Activated CD4-positive, alpha-beta T cell treated with anti-CD3 and anti-CD28 coated beads, Interleukin-2, amount 50 U/mL, for 24 hours (primary cell): ENCODE results near the gene LDLRAD4.

Experiments used
- DNase-seq, 2 donors: peaks; one replicate each; pipeline ENCODE4 v3.0.0-alpha.2; 2020; ENCODE audit warnings: low read depth in 1 of 2, low spot score in 1 of 2

Gene LDLRAD4

GRCh38 chr18:13425357-13426091, 207.0 kb downstream of the LDLRAD4 start:
- DNase-seq = no peak

GRCh38 chr18:13427354-13427753, 208.8 kb downstream of the LDLRAD4 start:
- no peak for DNase-seq

- DNase-seq = no peak
These were observed 209.8 kb downstream of the LDLRAD4 start for GRCh38 chr18:13428319-13428718.

- DNase-seq = no peak
These were observed 210.5 kb downstream of the LDLRAD4 start for GRCh38 chr18:13429016-13429415.

- DNase-seq = no peak
These were observed 211.4 kb downstream of the LDLRAD4 start for GRCh38 chr18:13429884-13430510.

GRCh38 chr18:13430663-13431062, 212.1 kb downstream of the LDLRAD4 start:
- DNase-seq = no peak

- no peak for DNase-seq
These were observed 213.3 kb downstream of the LDLRAD4 start for GRCh38 chr18:13431886-13432285.

- no peak for DNase-seq
These were observed 214.6 kb downstream of the LDLRAD4 start for GRCh38 chr18:13433125-13433524.

- DNase-seq = no peak
These were observed 215.1 kb downstream of the LDLRAD4 start for GRCh38 chr18:13433685-13434084.

- DNase-seq = no peak
These were observed 216.3 kb downstream of the LDLRAD4 start for GRCh38 chr18:13434854-13435253.

- DNase-seq = no peak
These were observed 217.2 kb downstream of the LDLRAD4 start for GRCh38 chr18:13435586-13436333.

GRCh38 chr18:13436576-13436975, 218.0 kb downstream of the LDLRAD4 start:
- no peak for DNase-seq

- DNase-seq = no peak
These were observed 218.5 kb downstream of the LDLRAD4 start for GRCh38 chr18:13437034-13437433.

GRCh38 chr18:13437796-13438506, 219.4 kb downstream of the LDLRAD4 start:
- DNase-seq = no peak

GRCh38 chr18:13438507-13439056, 220.0 kb downstream of the LDLRAD4 start:
- DNase-seq = no peak

GRCh38 chr18:13439461-13439860, 220.9 kb downstream of the LDLRAD4 start:
- no peak for DNase-seq

- DNase-seq = no peak
These were observed 222.0 kb downstream of the LDLRAD4 start for GRCh38 chr18:13440277-13441248.

GRCh38 chr18:13441736-13442135, 223.2 kb downstream of the LDLRAD4 start:
- DNase-seq = no peak

GRCh38 chr18:13442451-13442850, 223.9 kb downstream of the LDLRAD4 start:
- no peak for DNase-seq

- no peak for DNase-seq
These were observed 225.0 kb downstream of the LDLRAD4 start for GRCh38 chr18:13443552-13443951.
